Liver (tissue), 9 donors: ENCODE data around the gene VWA7. TPM values are rescaled to one million over a fixed set of nuclear protein-coding genes. Genes with fewer than 3 reads are reported as not detected.
A peak's percentile ranks its signal among the peaks of the same experiment; 100 is the strongest.
"Not testable (repeated sequence)": the region's sequence is repeated elsewhere in the genome, so short reads cannot be mapped to it uniquely, and the experiment has no call there.

Experiments
- DNase-seq: peaks from one replicate; pipeline ENCODE4 v3.0.0-alpha.2; 2017; ENCODE audit warnings: low spot score
- H3K27ac ChIP-seq, 2 donors: one replicate each; pipeline ENCODE4 v1.7.0; 2013; ENCODE audit warnings: inconsistent platforms in 2 of 2, low read length in 2 of 2, control low read depth in 1 of 2, low read depth in 1 of 2, mild to moderate bottlenecking in 1 of 2
- H3K27me3 ChIP-seq, 4 donors: one replicate each; pipeline versions ENCODE4 v1.6.1 to v1.7.0; 2013; ENCODE audit warnings: low read length in 3 of 4, inconsistent platforms in 1 of 4, mild to moderate bottlenecking in 1 of 4, moderate library complexity in 1 of 4; ENCODE audit not compliant: control insufficient read depth in 4 of 4, insufficient read depth in 4 of 4
- H3K36me3 ChIP-seq, 4 donors: one replicate each; pipeline versions ENCODE4 v1.6.1 to v1.7.0; 2013; ENCODE audit warnings: low read length in 3 of 4, mild to moderate bottlenecking in 3 of 4, low read depth in 1 of 4, moderate library complexity in 1 of 4; ENCODE audit not compliant: control insufficient read depth in 4 of 4, insufficient read depth in 3 of 4
- H3K4me1 ChIP-seq, 4 donors: one replicate each; pipeline versions ENCODE4 v1.6.1 to v1.7.0; 2013; ENCODE audit warnings: low read length in 3 of 4, mild to moderate bottlenecking in 3 of 4, moderate library complexity in 1 of 4; ENCODE audit not compliant: control insufficient read depth in 4 of 4, insufficient read depth in 4 of 4
- H3K4me3 ChIP-seq, 3 donors: one replicate each; pipeline versions ENCODE4 v1.6.1 to v1.7.0; 2013; ENCODE audit warnings: low read length in 3 of 3, control low read depth in 1 of 3, low read depth in 1 of 3, mild to moderate bottlenecking in 1 of 3
- H3K9ac ChIP-seq, 2 donors: one replicate each; pipeline ENCODE4 v1.7.0; 2013; ENCODE audit warnings: low read length in 2 of 2, mild to moderate bottlenecking in 2 of 2, moderate library complexity in 2 of 2, control low read depth in 1 of 2, low read depth in 1 of 2
- H3K9me3 ChIP-seq, 4 donors: one replicate each; pipeline versions ENCODE4 v1.6.1 to v1.7.0; 2013; ENCODE audit warnings: low read length in 3 of 4; ENCODE audit not compliant: control insufficient read depth in 4 of 4
- ATF3 ChIP-seq: IDR thresholded peaks from 2 replicates; pipeline ENCODE4 v1.6.1; 2016; ENCODE audit warnings: antibody characterized with exemption
- CTCF ChIP-seq: fragments of 150-350 bp; IDR thresholded peaks from 2 replicates; pipeline ENCODE4 v1.5.1; 2017; ENCODE audit warnings: improper control_type of control experiment, low read depth, low read length; ENCODE audit not compliant: missing input control
- EGR1 ChIP-seq, 2 donors: IDR thresholded peaks; 2 replicates each; pipeline ENCODE4 v1.6.1; 2016 to 2018; ENCODE audit warnings: antibody characterized with exemption in 2 of 2, low read depth in 2 of 2
- FOXA1 ChIP-seq: IDR thresholded peaks from 2 replicates; pipeline ENCODE4 v1.6.1; 2016; ENCODE audit warnings: antibody characterized with exemption
- FOXA2 ChIP-seq: IDR thresholded peaks from 2 replicates; pipeline ENCODE4 v1.6.1; 2016; ENCODE audit warnings: antibody characterized with exemption
- GABPA ChIP-seq, 2 donors: IDR thresholded peaks in 1 of 2; conservative IDR thresholded peaks in 1 of 2; 2 replicates each; pipeline ENCODE4 v1.6.1; 2016; ENCODE audit warnings: antibody characterized with exemption in 2 of 2, mild to moderate bottlenecking in 1 of 2, moderate library complexity in 1 of 2
- HNF4A ChIP-seq, 2 donors: conservative IDR thresholded peaks; 2 replicates each; pipeline ENCODE4 v1.6.1; 2016; ENCODE audit warnings: antibody characterized with exemption in 2 of 2, mild to moderate bottlenecking in 2 of 2
- HNF4G ChIP-seq: IDR thresholded peaks from 2 replicates; pipeline ENCODE4 v1.6.1; 2016; ENCODE audit warnings: antibody characterized with exemption
- JUND ChIP-seq, 2 donors: IDR thresholded peaks; 2 replicates each; pipeline ENCODE4 v1.6.1; 2016; ENCODE audit warnings: antibody characterized with exemption in 2 of 2
- MAX ChIP-seq: IDR thresholded peaks from 2 replicates; pipeline ENCODE4 v1.6.1; 2016; ENCODE audit warnings: antibody characterized with exemption
- NR2F2 ChIP-seq: IDR thresholded peaks from 2 replicates; pipeline ENCODE4 v1.6.1; 2016; ENCODE audit warnings: antibody characterized with exemption
- RAD21 ChIP-seq, 2 donors: IDR thresholded peaks; 2 replicates each; pipeline ENCODE4 v1.6.1; 2016; ENCODE audit warnings: antibody characterized with exemption in 2 of 2, mild to moderate bottlenecking in 2 of 2
- REST ChIP-seq: IDR thresholded peaks from 2 replicates; pipeline ENCODE4 v1.6.1; 2016; ENCODE audit warnings: antibody characterized with exemption, mild to moderate bottlenecking
- RXRA ChIP-seq, 2 donors: IDR thresholded peaks; 2 replicates each; pipeline ENCODE4 v1.6.1; 2017 to 2018; ENCODE audit warnings: antibody characterized with exemption in 2 of 2, mild to moderate bottlenecking in 1 of 2
- SP1 ChIP-seq: IDR thresholded peaks from 2 replicates; pipeline ENCODE4 v1.6.1; 2018; ENCODE audit warnings: antibody characterized with exemption, mild to moderate bottlenecking
- YY1 ChIP-seq: IDR thresholded peaks from 2 replicates; pipeline ENCODE4 v1.6.1; 2016; ENCODE audit warnings: antibody characterized with exemption, mild to moderate bottlenecking
- ZBTB33 ChIP-seq: IDR thresholded peaks from 2 replicates; pipeline ENCODE4 v1.6.1; 2016; ENCODE audit warnings: antibody characterized with exemption
- WGBS: extraction: QIAGEN DNeasy Blood & Tissue Kit; methylation state at CpG from one replicate; pipeline ENCODE4 v1.1.7; 2013; 5-methylcytosine and 5-hydroxymethylcytosine counted together
- polyA plus RNA-seq, 2 donors: library from polyadenylated mRNA; stranded (reverse) in 1 of 2; unstranded in 1 of 2; fragments of 200-250 nt in 1 of 2; fragments of >200 nt in 1 of 2; fragmentation: Nextera tagmentation in 1 of 2; extraction: Ambion mirVana in 1 of 2; gene quantifications; one replicate each; pipeline versions ENCODE4 v1.2.1 to v1.2.3, GENCODE V29; 2013 to 2015
- total RNA-seq, 2 donors: library from RNA; depleted of rRNA; stranded (reverse); fragments of >200 nt; gene quantifications; one replicate each; pipeline ENCODE4 v1.2.3, GENCODE V29; 2014
- donor health status: healthy.
- donor health status: healthy.
- donor health status: healthy.
- donor health status: healthy.
- donor health status: healthy.

The VWA7 gene
- total and polyA plus RNA-seq, 4 donors = 0.17 to 2.0 (median 0.92) TPM

GRCh38 chr6:31808599-31808998 lies 31.5 kb upstream of the VWA7 start:
- not testable (repeated sequence) for H3K27me3 ChIP-seq, H3K36me3 ChIP-seq, H3K4me3 ChIP-seq, DNase-seq, H3K9ac ChIP-seq, H3K9me3 ChIP-seq
- 49% methylated on average over 10 of the region's 10 CpGs for whole genome bisulfite sequencing
- Histone ChIP-seq H3K4me1 (peaks cover 5 to 15% (median 10%) of the 10 kb centered on the region in 4 donors), H3K27ac (peak overlapping the region; percentile 41 to 67)
- TF ChIP-seq SP1 (peak; percentile 67), RXRA (IDR thresholded peaks at IDR 0.05) (peak; percentile 63 to 81), YY1 (peak; percentile 61), HNF4A (conservative IDR thresholded peaks at IDR 0.05) (peak; percentile 39 to 47), FOXA2 (peak; percentile 14)

- no peaks in the 10 kb centered on the region for H3K9me3 ChIP-seq
- H3K4me1 ChIP-seq = peaks cover 4 to 15% (median 9%) of the 10 kb centered on the region in 4 donors
- H3K27me3 ChIP-seq = no peaks in the 10 kb centered on the region
- peak; percentile 43 for TF ChIP-seq FOXA1
- peak in 1 of 2 donors; percentile 45 for TF ChIP-seq RXRA (IDR thresholded peaks at IDR 0.05)
- TF ChIP-seq FOXA2 = no peak
- TF ChIP-seq NR2F2 = no peak
- TF ChIP-seq SP1 = peak; percentile 88
- no peak for TF ChIP-seq ATF3
- TF ChIP-seq GABPA (IDR thresholded peaks at IDR 0.05 in 1 of 2, conservative IDR thresholded peaks at IDR 0.05 in 1 of 2) = peak; percentile 50 to 83
- no peak for TF ChIP-seq JUND (IDR thresholded peaks at IDR 0.05)
- TF ChIP-seq MAX = no peak
- peak; percentile 58 for TF ChIP-seq REST
- TF ChIP-seq HNF4G = no peak
- TF ChIP-seq YY1 = peak; percentile 65
- TF ChIP-seq RAD21 (IDR thresholded peaks at IDR 0.05) = peak; percentile 41 to 58
- TF ChIP-seq CTCF = peak; percentile 1
- TF ChIP-seq ZBTB33 = no peak
- TF ChIP-seq EGR1 (IDR thresholded peaks at IDR 0.05; ENCODE audit: low read depth in 2 of 2) = peak in 1 of 2 donors; percentile 32
- TF ChIP-seq HNF4A (conservative IDR thresholded peaks at IDR 0.05) = peak; percentile 29 to 61
- H3K36me3 ChIP-seq = no peaks in the 10 kb centered on the region
- peak within 1 kb of the TSS; percentile 21 to 80 (median 73) for H3K4me3 ChIP-seq
- H3K9ac ChIP-seq = peak within 1 kb of the TSS; percentile 85 to 94
- WGBS = under 1% methylated on average over 51 of the region's 51 CpGs
- H3K27ac ChIP-seq = peak within 1 kb of the TSS; percentile 91 to 97
- peak; percentile 97 for DNase-seq
Observed at GRCh38 chr6:31806470-31807272, 29.5 kb upstream of the VWA7 start, which contains the start of gene LSM2. TSS of gene LSM2 (minus strand) at chr6:31806966. CDS start at chr6:31806757, 209 bp downstream.
